Lung (tissue), 12 donors: ENCODE results near the gene SERPINB13. TPM values are rescaled to one million over a fixed set of nuclear protein-coding genes. Genes with fewer than 3 reads are reported as not detected.

Experiments
- ATAC-seq: fragments of 200-7000 bp; cut with Tn5 transposase; one replicate; pipeline ENCODE4 v1.9.1; 2020; ENCODE audit warnings: moderate number of reproducible peaks; ENCODE audit not compliant: insufficient read depth, low FRiP score
- DNase-seq, 3 donors: peaks; one replicate each; pipeline ENCODE4 v3.0.0-alpha.2; 2013 to 2017
- H3K27ac ChIP-seq, 2 donors: one replicate each; pipeline ENCODE4 v1.5.1; 2013; ENCODE audit warnings: mild to moderate bottlenecking in 2 of 2, moderate library complexity in 2 of 2, control low read depth in 1 of 2, inconsistent platforms in 1 of 2, low read depth in 1 of 2, low read length in 1 of 2
- H3K27me3 ChIP-seq, 3 donors: one replicate each; pipeline ENCODE4 v1.5.1; 2013; ENCODE audit warnings: low read length in 2 of 3; ENCODE audit not compliant: control insufficient read depth in 3 of 3, insufficient read depth in 3 of 3
- H3K36me3 ChIP-seq, 4 donors: one replicate each; pipeline ENCODE4 v1.5.1; 2013; ENCODE audit warnings: low read length in 4 of 4, mild to moderate bottlenecking in 1 of 4, moderate library complexity in 1 of 4; ENCODE audit not compliant: control insufficient read depth in 4 of 4, insufficient read depth in 4 of 4
- H3K4me1 ChIP-seq, 5 donors: one replicate each; pipeline ENCODE4 v1.5.1; 2013; ENCODE audit warnings: low read length in 5 of 5, mild to moderate bottlenecking in 2 of 5, moderate library complexity in 1 of 5; ENCODE audit not compliant: control insufficient read depth in 5 of 5, insufficient read depth in 5 of 5
- H3K4me3 ChIP-seq: one replicate; pipeline ENCODE4 v1.5.1; 2013; ENCODE audit warnings: mild to moderate bottlenecking, control low read depth, moderate library complexity
- H3K9ac ChIP-seq, 2 donors: one replicate each; pipeline ENCODE4 v1.5.1; 2013; ENCODE audit warnings: low read length in 2 of 2, control low read depth in 1 of 2; ENCODE audit not compliant: insufficient read depth in 1 of 2
- H3K9me3 ChIP-seq, 4 donors: one replicate each; pipeline ENCODE4 v1.5.1; 2013; ENCODE audit warnings: low read length in 3 of 4, mild to moderate bottlenecking in 1 of 4, moderate library complexity in 1 of 4; ENCODE audit not compliant: control insufficient read depth in 4 of 4, insufficient read depth in 3 of 4
- CTCF ChIP-seq: IDR thresholded peaks from 2 replicates; pipeline ENCODE4 v1.5.1; 2012; ENCODE audit warnings: mild to moderate bottlenecking; ENCODE audit errors: control extremely low read depth, extremely low read depth
- WGBS, 2 donors: extraction: QIAGEN DNeasy Blood & Tissue Kit; methylation state at CpG; one replicate each; pipeline ENCODE4 v1.1.7; 2013; 5-methylcytosine and 5-hydroxymethylcytosine counted together
- polyA plus RNA-seq, 2 donors: library from polyadenylated mRNA; stranded (reverse); fragments of 200-250 nt; gene quantifications; one replicate each; pipeline ENCODE4 v1.2.1, GENCODE V29; 2013
- total RNA-seq, 2 donors: library from RNA; depleted of rRNA in 1 of 2; stranded (reverse); fragments of >200 nt in 1 of 2; gene quantifications; one replicate each; pipeline ENCODE4 v1.2.1, GENCODE V29; 2014 to 2021
- donor health status: control.
- donor health status: control.
- donor health status: Bipolar disorder and iron deficiency.
- donor health status: healthy.
- donor health status: DM: yes; HTN: yes; CAD: no.

The SERPINB13 gene
- total and polyA plus RNA-seq, 4 donors: 0.20 to 1.4 (median 0.20) TPM; not detected in 1

- no peak overlapping the region for H3K4me3 ChIP-seq
- no peak for ATAC-seq
- no peak overlapping the region for H3K9ac ChIP-seq
- DNase-seq: no peak
- no peaks in the 10 kb centered on the region for H3K27me3 ChIP-seq
- H3K27ac ChIP-seq: no peak overlapping the region
- no peak for TF ChIP-seq CTCF
- H3K4me1 ChIP-seq: no peaks in the 10 kb centered on the region
- no peaks in the 10 kb centered on the region for H3K36me3 ChIP-seq
- WGBS, 2 donors: 89 to 91% methylated on average over 2 of the region's 2 CpGs
- peaks cover 0 to 5% (median 0%) of the 10 kb centered on the region in 4 donors for H3K9me3 ChIP-seq
Measured at GRCh38 chr18:63617915-63618234, 30.7 kb downstream of the SERPINB13 start.

- TF ChIP-seq CTCF: no peak
- DNase-seq (peak in 1 of 3 donors; percentile 0), ATAC-seq (no peak)
- H3K9ac ChIP-seq: no peak overlapping the region
- no peaks in the 10 kb centered on the region for H3K36me3 ChIP-seq
- WGBS, 2 donors: 88 to 92% methylated on average over 3 of the region's 3 CpGs
- H3K4me3 ChIP-seq: no peak overlapping the region
- H3K27me3 ChIP-seq: no peaks in the 10 kb centered on the region
- no peaks in the 10 kb centered on the region for H3K4me1 ChIP-seq
- peaks cover 0 to 5% (median 3%) of the 10 kb centered on the region in 4 donors for H3K9me3 ChIP-seq
- H3K27ac ChIP-seq: no peak overlapping the region
Measured at GRCh38 chr18:63619661-63620060, 32.5 kb downstream of the SERPINB13 start.

DNA sequence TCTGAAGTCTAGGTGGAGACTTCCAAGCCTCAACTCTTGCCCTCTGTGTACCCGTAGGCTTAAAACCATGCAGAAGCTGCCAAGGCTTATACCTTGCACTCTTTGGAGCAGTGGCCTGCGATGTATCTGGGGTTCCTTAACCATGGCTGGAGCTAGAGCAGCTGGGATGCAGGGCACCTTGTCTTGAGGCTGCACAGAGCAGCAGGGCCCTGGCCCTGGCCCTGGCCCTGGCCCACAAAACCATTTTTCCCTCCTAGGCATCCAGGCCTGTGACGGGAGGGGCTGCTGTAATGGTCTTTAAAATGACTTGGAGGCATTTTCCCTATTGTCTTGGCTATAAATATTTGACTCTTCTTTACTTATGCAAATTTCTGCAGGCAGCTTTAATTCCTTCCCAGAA, 37.7 kb downstream of the SERPINB13 start:
- Histone ChIP-seq H3K4me1 (no peaks in the 10 kb centered on the region), H3K4me3 (no peak overlapping the region), H3K9ac (no peak overlapping the region), H3K27ac (no peak overlapping the region), H3K36me3 (no peaks in the 10 kb centered on the region), H3K9me3 (peaks cover 0 to 21% (median 8%) of the 10 kb centered on the region in 4 donors), H3K27me3 (no peaks in the 10 kb centered on the region)
- no peak for TF ChIP-seq CTCF
- no peak for DNase-seq
- 88 to 90% methylated on average over 3 of the region's 3 CpGs for WGBS, 2 donors
- no peak for ATAC-seq

DNA sequence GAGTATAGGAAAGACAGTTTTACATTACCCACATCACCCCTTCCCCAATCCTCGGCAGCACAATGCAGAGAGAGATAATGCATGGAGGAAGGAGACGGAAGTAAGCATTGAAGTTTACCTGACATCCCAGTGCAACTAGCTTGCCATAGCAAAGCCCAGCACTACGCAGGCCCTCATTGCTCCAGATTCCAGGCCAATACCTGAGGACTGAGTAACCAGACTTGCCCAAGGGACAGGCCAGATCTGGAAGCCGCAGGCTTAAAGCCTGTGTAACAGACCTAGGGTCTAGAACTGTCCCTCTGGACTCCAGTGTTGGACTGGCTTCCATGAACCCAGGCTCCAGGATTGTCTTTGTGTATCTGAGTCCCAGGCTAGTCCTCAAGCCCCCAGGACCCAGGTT, 39.3 kb downstream of the SERPINB13 start:
- no peak for TF ChIP-seq CTCF
- Histone ChIP-seq H3K27ac (no peak overlapping the region), H3K9me3 (peaks cover 0 to 21% (median 7%) of the 10 kb centered on the region in 4 donors), H3K36me3 (no peaks in the 10 kb centered on the region), H3K9ac (no peak overlapping the region), H3K4me3 (no peak overlapping the region), H3K27me3 (no peaks in the 10 kb centered on the region), H3K4me1 (no peaks in the 10 kb centered on the region)
- ATAC-seq (no peak), DNase-seq (no peak)
- WGBS, 2 donors: 80 to 91% methylated on average over 4 of the region's 4 CpGs
